Peyer's patch (tissue), 4 donors: Measurements from ENCODE around the gene RFNG. TPM values are rescaled to one million over a fixed set of nuclear protein-coding genes. Genes with fewer than 3 reads are reported as not detected.
A peak's percentile ranks its signal among the peaks of the same experiment; 100 is the strongest.

Experiments
- DNase-seq, 3 donors: peaks; one replicate each; pipeline ENCODE4 v3.0.0-alpha.2; 2017 to 2019
- H3K27ac ChIP-seq, 4 donors: fragments of 200-600 bp; sonication (generic); one replicate each; pipeline ENCODE4 v1.5.1; 2016 to 2019
- H3K27me3 ChIP-seq, 2 donors: fragments of 200-600 bp; sonication (generic); one replicate each; pipeline ENCODE4 v1.5.1; 2019
- H3K36me3 ChIP-seq, 3 donors: fragments of 200-600 bp; sonication (generic); one replicate each; pipeline ENCODE4 v1.5.1; 2016 to 2019
- H3K4me1 ChIP-seq, 4 donors: fragments of 200-600 bp; sonication (generic); one replicate each; pipeline ENCODE4 v1.5.1; 2016 to 2019
- H3K4me3 ChIP-seq, 4 donors: fragments of 200-600 bp; sonication (generic); 1 replicate in 3 of 4; 2 replicates in 1 of 4; pipeline ENCODE4 v1.5.1; 2016 to 2019; ENCODE audit warnings: mild to moderate bottlenecking in 1 of 4
- H3K9me3 ChIP-seq, 4 donors: fragments of 200-600 bp; sonication (generic); one replicate each; pipeline ENCODE4 v1.5.1; 2016 to 2019; ENCODE audit warnings: mild to moderate bottlenecking in 1 of 4
- POLR2A ChIP-seq, 2 donors: fragments of 450-650 bp; IDR thresholded peaks; one replicate each; pipeline ENCODE4 v1.5.1; 2017; ENCODE audit warnings: antibody characterized with exemption in 2 of 2, mild to moderate bottlenecking in 2 of 2, moderate library complexity in 2 of 2
- total RNA-seq, 4 donors: library from RNA; depleted of rRNA; stranded (reverse); fragments of >200 nt; gene quantifications; one replicate each; pipeline ENCODE4 v1.1.0, GENCODE V29; 2016
- TF ChIP-seq, protein P1 (sequence below), 6 experiments: fragments of 450-650 bp in 4 of 6; fragments of 200-600 bp in 2 of 6; sonication (generic) in 1 of 6; IDR thresholded peaks; one replicate each; pipeline ENCODE4 v1.5.1; 2017 to 2019; ENCODE audit warnings: antibody characterized with exemption in 6 of 6, mild to moderate bottlenecking in 3 of 6, moderate library complexity in 1 of 6

The RFNG gene
- total RNA-seq, 4 donors from 2014 or later = 42.9 to 65.7 (median 50.2) TPM

GRCh38 chr17:82023447-82024241 is 28.0 kb downstream of the RFNG start:
- TF ChIP-seq, protein P1, sequence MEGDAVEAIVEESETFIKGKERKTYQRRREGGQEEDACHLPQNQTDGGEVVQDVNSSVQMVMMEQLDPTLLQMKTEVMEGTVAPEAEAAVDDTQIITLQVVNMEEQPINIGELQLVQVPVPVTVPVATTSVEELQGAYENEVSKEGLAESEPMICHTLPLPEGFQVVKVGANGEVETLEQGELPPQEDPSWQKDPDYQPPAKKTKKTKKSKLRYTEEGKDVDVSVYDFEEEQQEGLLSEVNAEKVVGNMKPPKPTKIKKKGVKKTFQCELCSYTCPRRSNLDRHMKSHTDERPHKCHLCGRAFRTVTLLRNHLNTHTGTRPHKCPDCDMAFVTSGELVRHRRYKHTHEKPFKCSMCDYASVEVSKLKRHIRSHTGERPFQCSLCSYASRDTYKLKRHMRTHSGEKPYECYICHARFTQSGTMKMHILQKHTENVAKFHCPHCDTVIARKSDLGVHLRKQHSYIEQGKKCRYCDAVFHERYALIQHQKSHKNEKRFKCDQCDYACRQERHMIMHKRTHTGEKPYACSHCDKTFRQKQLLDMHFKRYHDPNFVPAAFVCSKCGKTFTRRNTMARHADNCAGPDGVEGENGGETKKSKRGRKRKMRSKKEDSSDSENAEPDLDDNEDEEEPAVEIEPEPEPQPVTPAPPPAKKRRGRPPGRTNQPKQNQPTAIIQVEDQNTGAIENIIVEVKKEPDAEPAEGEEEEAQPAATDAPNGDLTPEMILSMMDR (IDR thresholded peaks at IDR 0.05) = no peak
- no peak for TF ChIP-seq POLR2A (IDR thresholded peaks at IDR 0.05)
- no peaks in the 10 kb centered on the region for H3K27me3 ChIP-seq
- DNase-seq = no peak
- no peaks in the 10 kb centered on the region for H3K9me3 ChIP-seq
- H3K36me3 ChIP-seq = peaks cover 0 to 6% (median 0%) of the 10 kb centered on the region in 3 donors
- H3K4me3 ChIP-seq = peak overlapping the region; percentile 61 to 92 (median 85)
- peaks cover 3 to 35% (median 19%) of the 10 kb centered on the region in 4 donors for H3K4me1 ChIP-seq
- H3K27ac ChIP-seq = peak overlapping the region in 3 of 4 donors; percentile 40 to 80 (median 46)

DNA sequence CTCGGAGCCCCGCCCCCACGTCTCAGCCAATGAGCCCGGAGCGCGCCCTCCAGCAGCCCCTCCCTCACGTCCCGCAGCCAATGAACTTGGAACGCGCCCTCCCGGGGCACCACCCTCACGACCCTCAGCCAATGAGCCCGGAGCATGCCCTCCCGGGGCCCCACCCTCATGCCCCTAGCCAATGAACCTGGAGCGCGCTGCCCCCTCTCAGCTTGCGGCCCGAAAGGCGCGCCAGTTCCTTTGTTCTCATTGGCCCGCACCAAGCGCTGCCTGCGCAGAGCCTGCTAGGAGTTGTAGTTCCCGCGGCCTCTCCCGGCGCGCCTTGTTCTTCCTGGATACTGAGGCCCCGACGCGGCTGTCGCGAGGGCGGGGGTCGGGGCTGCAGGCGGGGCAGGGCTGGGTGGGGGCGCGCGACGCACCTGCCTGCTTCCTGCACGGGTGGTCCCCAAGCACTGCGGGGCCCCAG is 28.6 kb downstream of the RFNG start, which contains the start of gene LRRC45:
Gene LRRC45, plus strand, starts transcription at position 325 of the 466 bp plus-strand sequence. CDS start 339 bp downstream, outside the sequence.
- peaks cover 0 to 11% (median 0%) of the 10 kb centered on the region in 3 donors for H3K36me3 ChIP-seq
- peak within 1 kb of the TSS; percentile 61 to 92 (median 87) for H3K4me3 ChIP-seq
- peaks cover 3 to 35% (median 19%) of the 10 kb centered on the region in 4 donors for H3K4me1 ChIP-seq
- no peaks in the 10 kb centered on the region for H3K9me3 ChIP-seq
- H3K27ac ChIP-seq = peak within 1 kb of the TSS; percentile 73 to 80 (median 77)
- no peak for TF ChIP-seq POLR2A (IDR thresholded peaks at IDR 0.05)
- TF ChIP-seq, protein P1 (IDR thresholded peaks at IDR 0.05) = no peak
- peak; percentile 100 for DNase-seq
- no peaks in the 10 kb centered on the region for H3K27me3 ChIP-seq

GRCh38 chr17:82022310-82022980 is 29.2 kb downstream of the RFNG start, which contains the start of gene CENPX:
CENPX (minus strand) TSS chr17:82022878; CDS start chr17:82022861, 17 bp downstream.
- peaks cover 3 to 35% (median 19%) of the 10 kb centered on the region in 4 donors for H3K4me1 ChIP-seq
- DNase-seq = no peak
- peak within 1 kb of the TSS; percentile 73 to 80 (median 77) for H3K27ac ChIP-seq
- H3K4me3 ChIP-seq = peak within 1 kb of the TSS; percentile 61 to 92 (median 87)
- no peaks in the 10 kb centered on the region for H3K9me3 ChIP-seq
- no peaks in the 10 kb centered on the region for H3K27me3 ChIP-seq
- TF ChIP-seq POLR2A (IDR thresholded peaks at IDR 0.05) = peak; percentile 53 to 69
- TF ChIP-seq, protein P1 (IDR thresholded peaks at IDR 0.05) = no peak
- H3K36me3 ChIP-seq = peaks cover 0 to 14% (median 0%) of the 10 kb centered on the region in 3 donors

DNA sequence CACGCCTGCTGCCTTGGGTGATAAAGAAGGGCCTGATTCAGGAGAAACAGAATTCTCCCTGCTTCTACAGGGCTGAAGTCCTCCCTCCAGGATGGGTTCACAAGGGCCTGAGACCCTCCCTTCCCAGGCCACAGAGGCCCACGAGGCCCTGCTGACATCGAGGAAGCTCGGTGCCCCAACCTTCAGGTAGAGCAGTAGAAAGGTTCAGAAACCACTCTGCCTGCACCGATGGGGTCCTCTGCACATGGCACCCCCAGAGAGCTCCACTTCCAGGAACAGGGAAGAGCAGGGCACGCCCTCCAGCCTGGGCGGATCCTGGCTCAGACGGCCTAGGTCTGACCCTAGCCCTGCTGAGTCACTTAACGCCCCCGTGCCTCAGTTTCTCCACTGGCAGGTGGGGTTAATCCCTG is 29.7 kb downstream of the RFNG start:
- H3K27ac ChIP-seq = peak overlapping the region; percentile 73 to 80 (median 77)
- no peaks in the 10 kb centered on the region for H3K9me3 ChIP-seq
- no peaks in the 10 kb centered on the region for H3K27me3 ChIP-seq
- peak in 1 of 3 donors; percentile 66 for DNase-seq
- peaks cover 0 to 14% (median 0%) of the 10 kb centered on the region in 3 donors for H3K36me3 ChIP-seq
- peaks cover 3 to 35% (median 19%) of the 10 kb centered on the region in 4 donors for H3K4me1 ChIP-seq
- TF ChIP-seq POLR2A (IDR thresholded peaks at IDR 0.05) = no peak
- TF ChIP-seq, protein P1 (IDR thresholded peaks at IDR 0.05) = no peak
- H3K4me3 ChIP-seq = peak overlapping the region; percentile 61 to 92 (median 82)
